GM21360 (cell line): Measurements from ENCODE around the gene PKP2.

Experiments used
- ATAC-seq: cut with Tn5 transposase; IDR thresholded peaks from one replicate; pipeline ENCODE4 v1.9.1; 2021; ENCODE audit warnings: mild to moderate bottlenecking, moderate library complexity; ENCODE audit not compliant: unreplicated experiment

The PKP2 gene

GRCh38 chr12:32819424-32819823 lies 77.2 kb downstream of the PKP2 start:
- ATAC-seq = no peak

GRCh38 chr12:32811686-32812392 lies 84.7 kb downstream of the PKP2 start:
- no peak for ATAC-seq

GRCh38 chr12:32809846-32810245 lies 86.7 kb downstream of the PKP2 start:
- no peak for ATAC-seq

- ATAC-seq = no peak
Measured at GRCh38 chr12:32809196-32809595, 87.4 kb downstream of the PKP2 start.

GRCh38 chr12:32804301-32804700 lies 92.3 kb downstream of the PKP2 start:
- ATAC-seq = no peak

GRCh38 chr12:32801269-32801980 lies 95.2 kb downstream of the PKP2 start:
- ATAC-seq = no peak

GRCh38 chr12:32794281-32794680 lies 102.3 kb downstream of the PKP2 start:
- no peak for ATAC-seq

- no peak for ATAC-seq
Measured at GRCh38 chr12:32789916-32790315, 106.7 kb downstream of the PKP2 start.

- no peak for ATAC-seq
Measured at GRCh38 chr12:32789446-32789845, 107.1 kb downstream of the PKP2 start.

GRCh38 chr12:32788405-32788804 lies 108.2 kb downstream of the PKP2 start:
- no peak for ATAC-seq

GRCh38 chr12:32785557-32785956 lies 111.0 kb downstream of the PKP2 start:
- no peak for ATAC-seq

- ATAC-seq = no peak
Measured at GRCh38 chr12:32783029-32783428, 113.5 kb downstream of the PKP2 start.

- no peak for ATAC-seq
Measured at GRCh38 chr12:32780071-32780470, 116.5 kb downstream of the PKP2 start.

- ATAC-seq = no peak
Measured at GRCh38 chr12:32777691-32778175, 118.8 kb downstream of the PKP2 start.

GRCh38 chr12:32777159-32777558 lies 119.4 kb downstream of the PKP2 start:
- no peak for ATAC-seq

GRCh38 chr12:32776258-32776657 lies 120.3 kb downstream of the PKP2 start:
- no peak for ATAC-seq

GRCh38 chr12:32773691-32774090 lies 122.9 kb downstream of the PKP2 start:
- ATAC-seq = no peak

GRCh38 chr12:32770141-32770540 lies 126.4 kb downstream of the PKP2 start:
- ATAC-seq = no peak

- ATAC-seq = no peak
Measured at GRCh38 chr12:32768518-32768917, 128.1 kb downstream of the PKP2 start.

- no peak for ATAC-seq
Measured at GRCh38 chr12:32765906-32766305, 130.7 kb downstream of the PKP2 start.

GRCh38 chr12:32761716-32762115 lies 134.9 kb downstream of the PKP2 start:
- peak; percentile 81 for ATAC-seq

- ATAC-seq = no peak
Measured at GRCh38 chr12:32757157-32757556, 139.4 kb downstream of the PKP2 start.
